HFF-Myc (cell line): ENCODE data around the gene SLC31A1.

Experiments
- DNase-seq: peaks from one replicate; pipeline ENCODE4 v3.0.0-alpha.2; 2011; ENCODE audit warnings: low read depth; ENCODE audit errors: extremely low read depth
- H3K4me3 ChIP-seq: replicated peaks from 2 replicates; pipeline ENCODE4 v1.5.1; 2011; ENCODE audit warnings: low read depth, mild to moderate bottlenecking, control low read depth, low read length
- CTCF ChIP-seq: IDR thresholded peaks from 2 replicates; pipeline ENCODE4 v1.5.1; 2012; ENCODE audit warnings: mild to moderate bottlenecking, low read depth, low read length, control low read depth; ENCODE audit errors: missing control alignments

Gene SLC31A1

GRCh38 chr9:113221003-113221799, at the start of gene SLC31A1, which contains the start of gene FKBP15:
Gene SLC31A1 (plus strand): TSS chr9:113221544. CDS start chr9:113256149, 34,605 bp downstream.
Gene FKBP15 (minus strand): TSS chr9:113221277. CDS start chr9:113221243, 34 bp downstream.
- no peak for TF ChIP-seq CTCF
- DNase-seq, result peak; percentile 95
- H3K4me3 ChIP-seq, result peak within 1 kb of the TSS; percentile 69

DNA sequence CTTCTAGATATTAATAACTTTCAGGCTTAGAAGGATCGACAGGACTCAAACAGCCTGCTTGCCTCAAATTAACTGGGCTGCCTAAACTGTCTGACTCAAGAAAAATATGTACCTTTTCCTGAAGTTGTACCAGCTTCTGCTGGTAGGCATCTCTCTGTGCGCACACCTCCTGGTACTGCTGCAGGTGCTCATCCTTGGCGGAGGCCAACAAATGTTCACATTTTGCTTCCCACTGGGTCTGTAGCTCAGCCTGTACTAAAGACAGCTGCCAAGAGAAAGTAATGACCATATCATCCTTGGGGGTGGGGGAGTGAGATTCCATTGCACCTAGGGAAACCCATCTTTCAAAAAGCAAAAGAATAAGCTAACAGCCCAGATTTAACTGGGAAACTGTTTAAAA, 48.0 kb upstream of the SLC31A1 start:
- no peak for TF ChIP-seq CTCF
- DNase-seq, result no peak
- H3K4me3 ChIP-seq, result no peak overlapping the region

DNA sequence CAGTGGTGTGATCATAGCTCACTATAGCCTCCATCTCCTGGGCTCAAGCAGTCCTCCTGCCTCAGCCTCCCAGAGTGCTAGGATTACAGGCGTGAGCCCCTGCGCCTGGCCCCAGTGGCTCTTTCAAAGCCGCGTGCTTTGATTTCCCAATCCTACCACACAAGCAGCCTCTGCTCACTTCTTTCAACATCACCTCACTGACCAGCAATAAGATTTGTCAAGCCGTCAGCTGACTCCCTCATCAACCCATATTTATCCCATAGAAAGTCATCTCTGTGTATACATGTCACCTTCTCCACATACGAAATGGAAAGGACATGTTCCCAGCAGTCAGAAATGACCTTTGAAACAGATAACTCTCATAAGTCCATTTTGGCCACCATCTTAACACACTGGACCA, 44.5 kb upstream of the SLC31A1 start:
- DNase-seq, result no peak
- no peak overlapping the region for H3K4me3 ChIP-seq
- TF ChIP-seq CTCF, result no peak

DNA sequence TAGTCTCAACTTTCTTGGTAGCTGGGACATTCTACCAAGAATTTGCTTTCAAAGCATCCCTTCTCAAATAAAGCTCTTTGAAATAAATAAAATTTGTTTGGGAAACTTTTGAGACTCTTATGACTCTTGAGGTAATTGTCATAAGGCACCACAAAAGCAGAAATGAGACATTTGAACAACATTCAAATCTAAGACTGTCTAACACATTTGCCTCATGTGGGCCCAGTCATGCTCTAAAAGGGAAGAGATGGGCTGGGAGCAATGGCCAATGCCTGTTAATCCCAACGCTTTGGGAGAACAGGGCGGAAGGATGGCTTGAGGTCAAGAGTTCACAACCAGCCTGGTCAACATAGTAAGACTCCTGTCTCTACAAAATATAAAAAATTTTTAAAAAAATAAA, 44.1 kb upstream of the SLC31A1 start:
- DNase-seq, result no peak
- no peak for TF ChIP-seq CTCF
- no peak overlapping the region for H3K4me3 ChIP-seq

DNA sequence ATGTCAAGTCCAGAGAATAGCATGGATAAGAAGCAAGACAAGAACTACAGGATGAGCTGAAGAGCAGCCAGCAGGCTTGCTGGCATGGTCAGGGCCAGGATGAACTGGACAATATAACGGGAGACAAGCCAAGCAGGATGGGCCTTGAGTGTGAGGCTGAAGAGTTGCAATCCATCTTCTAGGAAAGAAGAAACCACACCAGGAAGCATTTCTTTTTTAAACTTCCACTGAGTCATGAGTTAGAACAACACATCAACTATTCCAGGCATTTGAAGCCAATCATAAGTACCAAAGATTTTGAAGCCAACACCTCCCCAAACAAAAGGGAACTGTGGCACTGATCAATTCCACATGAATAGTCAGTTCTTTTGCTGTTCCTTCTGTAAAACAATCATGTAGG, 43.3 kb upstream of the SLC31A1 start:
- DNase-seq, result no peak
- H3K4me3 ChIP-seq, result no peak overlapping the region
- no peak for TF ChIP-seq CTCF

GRCh38 chr9:113179839-113180238, 41.5 kb upstream of the SLC31A1 start:
- no peak for TF ChIP-seq CTCF
- DNase-seq, result no peak
- H3K4me3 ChIP-seq, result no peak overlapping the region
